Measurements from ENCODE around the gene BMPR2. TPM values are rescaled to one million over a fixed set of nuclear protein-coding genes. Genes with fewer than 3 reads are reported as not detected.
"Not testable (repeated sequence)": the region's sequence is repeated elsewhere in the genome, so short reads cannot be mapped to it uniquely, and the experiment has no call there.

Gene BMPR2
- total and polyA plus RNA-seq, 7 donors, result 3.9 to 43.2 (median 21.3) TPM

DNA sequence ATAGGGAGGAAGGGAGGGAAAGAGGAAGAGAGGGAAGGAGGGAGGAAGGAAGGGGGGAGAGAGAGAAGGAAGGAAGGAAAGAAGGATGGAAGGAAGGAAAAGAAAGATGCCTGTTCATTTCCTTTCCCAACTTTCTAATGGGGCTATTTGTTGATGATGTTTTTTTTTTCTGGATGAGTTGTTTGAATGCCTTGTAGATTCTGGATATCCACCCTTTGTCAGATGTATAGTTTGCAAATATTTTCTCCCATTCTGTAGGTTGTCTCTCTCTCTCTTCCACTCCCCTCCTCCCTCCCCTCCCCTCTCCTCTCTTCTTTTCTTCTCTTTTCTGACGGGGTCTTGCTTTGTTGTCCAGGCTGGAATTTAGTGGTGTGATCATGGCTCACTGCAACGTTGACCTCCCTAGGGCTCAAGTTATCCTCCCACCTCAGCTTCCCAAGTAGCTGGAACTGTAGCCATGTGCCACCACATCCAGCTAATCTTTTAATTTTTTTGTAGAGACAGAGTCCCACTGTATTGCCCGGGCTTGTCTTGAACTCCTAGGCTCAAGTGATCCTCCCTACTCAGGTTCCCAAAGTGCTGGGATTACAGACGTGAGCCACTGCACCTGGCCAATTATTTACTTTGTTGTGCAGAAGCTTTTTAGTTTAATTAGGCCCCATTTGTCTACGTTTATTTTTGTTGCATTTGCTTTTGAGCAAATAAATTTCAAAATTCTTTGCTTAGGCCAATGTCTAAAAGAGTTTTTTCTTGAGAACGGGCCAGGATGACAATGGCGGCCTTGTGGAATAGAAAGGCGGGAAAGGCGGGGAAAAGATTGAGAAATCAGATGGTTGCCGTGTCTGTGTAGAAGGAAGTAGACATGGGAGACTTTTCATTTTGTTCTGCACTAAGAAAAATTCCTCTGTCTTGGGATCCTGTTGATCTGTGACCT, 201.4 kb downstream of the BMPR2 start:
- H3K27ac ChIP-seq, result no peak overlapping the region
- H3K9me3 ChIP-seq, result no peaks in the 10 kb centered on the region
- WGBS, 3 donors, result 69 to 79% (median 75%) methylated on average over 9 to 10 of the region's 10 CpGs
- H3K36me3 ChIP-seq (ENCODE audit: insufficient read depth in 1 of 2, low read depth in 1 of 2), result no peaks in the 10 kb centered on the region
- ATAC-seq (no peak), DNase-seq (no peak)
- H3K4me3 ChIP-seq, result no peak overlapping the region
- H3K27me3 ChIP-seq (ENCODE audit: insufficient read depth in 3 of 3, low read length in 2 of 3), result no peaks in the 10 kb centered on the region
- TF ChIP-seq, protein P1, sequence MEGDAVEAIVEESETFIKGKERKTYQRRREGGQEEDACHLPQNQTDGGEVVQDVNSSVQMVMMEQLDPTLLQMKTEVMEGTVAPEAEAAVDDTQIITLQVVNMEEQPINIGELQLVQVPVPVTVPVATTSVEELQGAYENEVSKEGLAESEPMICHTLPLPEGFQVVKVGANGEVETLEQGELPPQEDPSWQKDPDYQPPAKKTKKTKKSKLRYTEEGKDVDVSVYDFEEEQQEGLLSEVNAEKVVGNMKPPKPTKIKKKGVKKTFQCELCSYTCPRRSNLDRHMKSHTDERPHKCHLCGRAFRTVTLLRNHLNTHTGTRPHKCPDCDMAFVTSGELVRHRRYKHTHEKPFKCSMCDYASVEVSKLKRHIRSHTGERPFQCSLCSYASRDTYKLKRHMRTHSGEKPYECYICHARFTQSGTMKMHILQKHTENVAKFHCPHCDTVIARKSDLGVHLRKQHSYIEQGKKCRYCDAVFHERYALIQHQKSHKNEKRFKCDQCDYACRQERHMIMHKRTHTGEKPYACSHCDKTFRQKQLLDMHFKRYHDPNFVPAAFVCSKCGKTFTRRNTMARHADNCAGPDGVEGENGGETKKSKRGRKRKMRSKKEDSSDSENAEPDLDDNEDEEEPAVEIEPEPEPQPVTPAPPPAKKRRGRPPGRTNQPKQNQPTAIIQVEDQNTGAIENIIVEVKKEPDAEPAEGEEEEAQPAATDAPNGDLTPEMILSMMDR (IDR thresholded peaks at IDR 0.05), result no peak
- H3K4me1 ChIP-seq, result no peaks in the 10 kb centered on the region
- intact Hi-C loops (cut with DNase I), result loop anchor here in 1 of 2 donors (10.0 kb wide), 1 partner anchor 747 kb away; the partner anchor contains the start of gene ABI2

DNA sequence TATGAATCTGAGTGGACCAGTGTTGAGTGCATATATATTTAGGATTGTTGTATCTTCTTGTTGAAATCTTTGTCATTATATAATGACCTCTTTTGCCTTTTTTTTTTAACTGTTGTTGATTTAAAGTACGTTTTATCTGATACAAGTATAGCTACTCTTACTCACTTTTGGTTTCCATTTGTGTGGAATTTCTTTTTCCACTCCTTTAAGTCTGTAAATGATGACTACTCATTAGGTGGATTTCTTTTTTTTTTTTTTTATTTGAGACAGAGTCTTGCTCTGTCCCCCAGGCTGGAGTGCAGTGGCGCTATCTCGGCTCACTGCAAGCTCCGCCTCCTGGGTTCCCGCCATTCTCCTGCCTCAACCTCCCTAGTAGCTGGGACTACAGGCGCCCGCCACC, 206.7 kb downstream of the BMPR2 start:
- 89 to 91% (median 90%) methylated on average over 7 of the region's 7 CpGs for WGBS, 3 donors
- H3K27ac ChIP-seq, result not testable (repeated sequence)
- intact Hi-C loops (cut with DNase I), result loop anchor here in 1 of 2 donors (10.0 kb wide), 2 partner anchors 152 to 292 kb away; partner anchors contain the start of gene ICA1L

DNA sequence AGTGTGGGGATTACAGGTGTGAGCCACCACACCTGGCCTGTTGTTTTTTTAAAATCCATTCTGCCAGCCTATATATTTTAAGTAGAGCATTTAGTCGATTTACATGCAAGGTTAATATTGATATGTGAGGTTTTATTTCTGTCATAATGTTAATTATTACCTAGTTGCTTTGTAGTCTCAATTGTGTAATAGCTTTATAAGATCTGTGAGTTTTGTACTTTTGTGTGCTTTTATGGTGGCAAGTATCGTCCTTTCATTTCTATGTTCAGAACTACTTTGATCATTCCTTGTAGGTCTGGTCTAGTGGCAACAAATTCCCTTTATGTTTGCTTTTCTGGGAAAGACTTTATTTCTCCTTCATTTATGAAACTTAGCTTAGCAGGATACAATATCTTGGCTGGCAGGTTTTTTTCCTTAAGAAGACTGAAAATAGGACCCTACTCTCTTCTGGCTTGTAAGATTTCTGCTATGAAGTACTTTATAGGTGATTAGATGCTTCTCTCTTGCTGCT, 207.6 kb downstream of the BMPR2 start:
- H3K27ac ChIP-seq, result no peak overlapping the region
- ATAC-seq (no peak), DNase-seq (no peak)
- intact Hi-C loops (cut with DNase I), result loop anchor here in 1 of 2 donors (10.0 kb wide), 2 partner anchors 151 to 291 kb away; partner anchors contain the start of gene ICA1L
- H3K9me3 ChIP-seq, result peaks cover 6% of the 10 kb centered on the region
- H3K4me3 ChIP-seq, result no peak overlapping the region
- WGBS, 3 donors, result 93 to 98% (median 94%) methylated on average over 2 of the region's 2 CpGs
- no peaks in the 10 kb centered on the region for H3K27me3 ChIP-seq (ENCODE audit: insufficient read depth in 3 of 3, low read length in 2 of 3)
- H3K36me3 ChIP-seq (ENCODE audit: insufficient read depth in 1 of 2, low read depth in 1 of 2), result no peaks in the 10 kb centered on the region
- peaks cover 3% of the 10 kb centered on the region for H3K4me1 ChIP-seq
- TF ChIP-seq, protein P1 (IDR thresholded peaks at IDR 0.05), result no peak

More for the DNA sequence above, 206.7 kb downstream of the BMPR2 start:
- not testable (repeated sequence) for H3K4me1 ChIP-seq; ATAC-seq; H3K9me3 ChIP-seq; DNase-seq; H3K27me3 ChIP-seq (ENCODE audit: insufficient read depth in 3 of 3, low read length in 2 of 3); H3K36me3 ChIP-seq (ENCODE audit: insufficient read depth in 1 of 2, low read depth in 1 of 2); H3K4me3 ChIP-seq

DNA sequence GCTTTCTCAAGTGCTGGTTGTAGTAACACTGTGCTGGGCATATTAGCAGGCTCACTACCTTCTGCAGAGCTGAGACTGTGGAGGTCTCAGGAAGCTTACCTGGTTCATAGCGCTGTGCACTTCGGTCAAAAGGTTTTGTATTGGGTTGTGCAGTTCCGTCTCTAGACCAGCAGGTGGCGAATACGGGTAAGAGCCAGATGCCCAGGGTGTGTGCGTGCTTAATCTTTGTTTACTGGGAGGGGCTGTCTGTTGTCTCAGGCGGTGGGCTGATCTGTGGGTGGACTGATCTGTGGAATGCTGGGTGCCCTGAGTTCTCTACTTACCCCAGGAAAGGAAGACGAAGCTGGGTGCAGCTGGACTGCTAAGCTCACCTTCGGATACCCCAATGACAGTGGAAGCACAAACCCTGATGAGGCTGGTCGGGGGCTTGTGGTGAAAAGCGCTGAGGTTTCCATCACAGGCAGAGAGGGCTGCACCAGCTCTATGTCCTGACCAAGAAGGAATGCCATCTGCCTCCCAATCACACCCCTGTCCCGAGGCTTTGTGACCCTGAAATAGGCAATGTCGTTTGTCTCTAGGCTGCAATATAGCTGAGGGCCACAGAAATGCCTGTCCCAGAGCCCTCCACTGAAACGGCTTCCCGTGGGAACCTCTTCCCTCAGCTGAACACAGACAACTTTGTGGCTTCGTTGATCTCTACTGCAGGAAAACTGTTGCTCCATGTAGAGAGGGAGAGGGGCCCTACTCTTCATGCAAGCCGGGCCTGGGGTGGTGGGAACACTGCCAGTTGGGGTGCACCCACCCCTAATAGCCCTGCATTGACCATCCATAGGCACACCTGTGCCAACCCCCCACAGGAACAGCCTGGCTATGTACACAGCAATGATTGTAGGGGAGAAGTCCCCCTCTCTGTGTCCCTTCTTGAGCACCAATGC, 212.8 kb downstream of the BMPR2 start:
- Histone ChIP-seq H3K4me3 (peak overlapping the region; percentile 41), H3K27ac (no peak overlapping the region), H3K36me3 (ENCODE audit: insufficient read depth in 1 of 2, low read depth in 1 of 2) (no peaks in the 10 kb centered on the region), H3K27me3 (ENCODE audit: insufficient read depth in 3 of 3, low read length in 2 of 3) (no peaks in the 10 kb centered on the region), H3K9me3 (peaks cover 2% of the 10 kb centered on the region), H3K4me1 (peaks cover 3% of the 10 kb centered on the region)
- ATAC-seq (peak; percentile 86 to 96 (median 88)), DNase-seq (peak; percentile 51 to 70)
- WGBS, 3 donors, result 27 to 31% (median 29%) methylated on average over 17 of the region's 17 CpGs
- TF ChIP-seq, protein P1 (IDR thresholded peaks at IDR 0.05), result peak; percentile 92
- intact Hi-C loops (cut with DNase I), result loop anchor here in 1 of 2 donors (10.0 kb wide), 2 partner anchors 146 to 286 kb away; partner anchors contain the start of gene ICA1L
